BE2C (cell line): ENCODE data around the gene HTR3C.

ENCODE experiments used
- DNase-seq: peaks from one replicate; pipeline ENCODE4 v3.0.0-alpha.2; 2020
- H3K27me3 ChIP-seq: fragments of 250-450 bp; sonication (Bioruptor Pico); 2 replicates; pipeline ENCODE4 v1.5.1; 2020; ENCODE audit warnings: mild to moderate bottlenecking
- H3K36me3 ChIP-seq: fragments of 250-450 bp; sonication (Bioruptor Pico); 2 replicates; pipeline ENCODE4 v1.5.1; 2020; ENCODE audit warnings: mild to moderate bottlenecking
- H3K4me1 ChIP-seq: fragments of 250-450 bp; sonication (Bioruptor Pico); 2 replicates; pipeline ENCODE4 v1.5.1; 2020
- H3K4me3 ChIP-seq: 2 replicates; pipeline ENCODE4 v1.5.1; 2011; ENCODE audit warnings: low read depth, low read length
- H3K9me3 ChIP-seq: fragments of 250-450 bp; sonication (Bioruptor Pico); 2 replicates; pipeline ENCODE4 v1.5.1; 2020
- CTCF ChIP-seq: IDR thresholded peaks from 2 replicates; pipeline ENCODE4 v1.5.1; 2012; ENCODE audit warnings: mild to moderate bottlenecking, low read depth, low read length

The HTR3C gene

GRCh38 chr3:184045995-184046394, 6.9 kb upstream of the HTR3C start:
- H3K27me3 ChIP-seq, result no peaks in the 10 kb centered on the region
- no peaks in the 10 kb centered on the region for H3K9me3 ChIP-seq
- no peak for DNase-seq
- no peak overlapping the region for H3K4me3 ChIP-seq
- no peak for TF ChIP-seq CTCF
- no peaks in the 10 kb centered on the region for H3K4me1 ChIP-seq
- H3K36me3 ChIP-seq, result no peaks in the 10 kb centered on the region

DNA sequence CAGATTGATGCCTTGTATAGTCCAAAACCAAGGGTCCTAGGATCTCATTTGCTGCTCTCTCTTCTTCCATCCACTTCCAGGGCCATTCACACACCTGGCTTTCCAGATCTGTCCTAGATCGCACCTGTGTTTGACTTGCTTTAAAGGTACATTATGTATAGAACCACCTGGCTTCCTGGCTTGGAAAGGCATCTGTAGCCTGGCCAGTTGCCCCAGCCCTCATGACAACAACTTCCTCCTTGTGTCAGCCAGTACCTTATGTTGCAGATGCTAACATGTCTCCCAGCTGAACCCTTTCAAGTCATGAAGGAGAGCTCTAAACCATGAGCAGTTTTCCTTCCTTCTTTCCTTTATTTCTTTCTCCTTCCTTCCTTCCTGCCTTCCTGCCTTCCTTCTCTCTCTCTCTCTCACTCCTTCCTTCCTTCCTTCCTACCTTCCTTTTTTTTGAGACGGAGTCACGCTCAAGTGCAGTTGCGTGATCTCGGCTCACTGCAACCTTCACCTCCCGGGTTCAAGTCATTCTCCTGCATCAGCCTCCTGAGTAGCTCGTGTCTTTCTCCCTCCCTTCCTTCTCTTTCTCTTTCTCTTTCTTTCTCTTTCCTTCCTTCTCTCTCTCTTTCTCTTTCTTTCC, 2.5 kb upstream of the HTR3C start:
- Histone ChIP-seq H3K36me3 (no peaks in the 10 kb centered on the region), H3K27me3 (no peaks in the 10 kb centered on the region), H3K4me1 (no peaks in the 10 kb centered on the region), H3K9me3 (no peaks in the 10 kb centered on the region), H3K4me3 (no peak overlapping the region)
- no peak for TF ChIP-seq CTCF
- no peak for DNase-seq

- no peaks in the 10 kb centered on the region for H3K4me1 ChIP-seq
- H3K36me3 ChIP-seq, result no peaks in the 10 kb centered on the region
- 0 out of 2 replicates have a peak, but pooled peaks cover 4% of the 10 kb centered on the region for H3K27me3 ChIP-seq
- DNase-seq, result no peak
- no peak overlapping the region for H3K4me3 ChIP-seq
- no peaks in the 10 kb centered on the region for H3K9me3 ChIP-seq
- no peak for TF ChIP-seq CTCF
These were observed 5.2 kb downstream of the HTR3C start for GRCh38 chr3:184058029-184058428.

DNA sequence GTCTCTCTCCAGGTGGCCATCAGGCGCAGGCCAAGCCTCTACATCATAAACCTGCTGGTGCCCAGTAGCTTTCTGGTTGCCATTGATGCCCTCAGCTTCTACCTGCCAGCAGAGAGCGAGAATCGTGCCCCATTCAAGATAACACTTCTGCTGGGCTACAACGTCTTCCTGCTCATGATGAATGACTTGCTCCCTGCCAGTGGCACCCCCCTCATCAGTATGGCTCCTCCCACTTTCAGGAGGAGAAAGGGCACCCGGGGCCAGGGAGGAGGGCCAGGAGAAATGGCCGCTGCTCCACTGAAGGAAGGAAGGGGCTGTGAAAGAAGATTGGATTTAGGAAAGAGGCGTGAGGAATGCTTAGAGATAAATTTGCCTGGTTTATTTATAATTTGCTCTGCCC, 6.6 kb downstream of the HTR3C start:
- no peak for DNase-seq
- Histone ChIP-seq H3K4me3 (no peak overlapping the region), H3K9me3 (no peaks in the 10 kb centered on the region), H3K27me3 (0 out of 2 replicates have a peak, but pooled peaks cover 4% of the 10 kb centered on the region), H3K4me1 (no peaks in the 10 kb centered on the region), H3K36me3 (no peaks in the 10 kb centered on the region)
- TF ChIP-seq CTCF, result no peak

DNA sequence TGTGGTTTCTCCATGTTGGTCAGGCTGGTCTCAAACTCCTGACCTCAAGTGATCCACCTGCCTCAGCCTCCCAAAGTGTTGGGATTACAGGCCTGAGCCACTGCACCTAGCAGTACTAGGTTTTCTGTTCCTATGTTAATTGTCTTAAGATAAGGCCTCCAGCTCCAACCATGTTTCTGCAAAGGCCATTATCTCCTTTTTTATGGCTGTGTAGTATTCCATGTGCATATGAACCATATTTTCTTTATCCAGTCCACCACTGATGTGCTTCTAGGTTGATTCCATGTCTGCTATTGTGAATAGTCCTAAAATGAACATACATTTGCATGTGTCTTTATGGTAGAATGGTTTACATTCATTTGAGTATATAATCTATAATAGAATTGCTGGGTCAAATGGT, 9.8 kb downstream of the HTR3C start:
- no peak overlapping the region for H3K4me3 ChIP-seq
- DNase-seq, result no peak
- TF ChIP-seq CTCF, result no peak
- H3K27me3 ChIP-seq, result no peaks in the 10 kb centered on the region
- H3K36me3 ChIP-seq, result no peaks in the 10 kb centered on the region
- H3K4me1 ChIP-seq, result no peaks in the 10 kb centered on the region
- no peaks in the 10 kb centered on the region for H3K9me3 ChIP-seq

GRCh38 chr3:184066211-184066610, 13.4 kb downstream of the HTR3C start:
- Histone ChIP-seq H3K27me3 (no peaks in the 10 kb centered on the region), H3K36me3 (no peaks in the 10 kb centered on the region), H3K9me3 (no peaks in the 10 kb centered on the region), H3K4me3 (no peak overlapping the region), H3K4me1 (no peaks in the 10 kb centered on the region)
- no peak for TF ChIP-seq CTCF
- no peak for DNase-seq
